Heart left ventricle (tissue), 16 donors: ENCODE results near the gene PREPL. TPM values are rescaled to one million over a fixed set of nuclear protein-coding genes. Genes with fewer than 3 reads are reported as not detected.

ENCODE experiments used
- ATAC-seq, 4 donors: fragments of 200-7000 bp; cut with Tn5 transposase; one replicate each; pipeline ENCODE4 v1.9.1; 2020 to 2022; ENCODE audit warnings: moderate library complexity in 4 of 4, mild to moderate bottlenecking in 3 of 4, moderate number of reproducible peaks in 1 of 4
- DNase-seq, 5 donors: peaks; one replicate each; pipeline ENCODE4 v3.0.0-alpha.2; 2020
- H3K27ac ChIP-seq, 12 donors: fragments of 200-600 bp; sonication (generic) in 4 of 12; one replicate each; pipeline versions ENCODE4 v1.5.0 to v1.8.0; 2016 to 2022; ENCODE audit warnings: mild to moderate bottlenecking in 2 of 12
- H3K27me3 ChIP-seq, 9 donors: fragments of 200-600 bp; sonication (generic) in 2 of 9; one replicate each; pipeline versions ENCODE4 v1.5.1 to v1.8.0; 2016 to 2022; ENCODE audit warnings: mild to moderate bottlenecking in 3 of 9
- H3K36me3 ChIP-seq, 9 donors: fragments of 200-600 bp; sonication (generic) in 2 of 9; one replicate each; pipeline versions ENCODE4 v1.5.0 to v1.8.0; 2018 to 2022; ENCODE audit warnings: mild to moderate bottlenecking in 2 of 9
- H3K4me1 ChIP-seq, 12 donors: fragments of 200-600 bp; sonication (generic) in 4 of 12; one replicate each; pipeline versions ENCODE4 v1.5.0 to v1.8.0; 2016 to 2022; ENCODE audit warnings: mild to moderate bottlenecking in 3 of 12
- H3K4me3 ChIP-seq, 12 donors: fragments of 200-600 bp; sonication (generic) in 4 of 12; one replicate each; pipeline versions ENCODE4 v1.5.0 to v1.8.0; 2017 to 2022; ENCODE audit warnings: mild to moderate bottlenecking in 9 of 12, moderate library complexity in 4 of 12
- H3K9me3 ChIP-seq, 12 donors: fragments of 200-600 bp; sonication (generic) in 4 of 12; one replicate each; pipeline versions ENCODE4 v1.5.0 to v1.8.0; 2016 to 2022; ENCODE audit warnings: mild to moderate bottlenecking in 1 of 12
- CTCF ChIP-seq, 12 donors: fragments of 200-600 bp; sonication (generic) in 4 of 12; IDR thresholded peaks; one replicate each; pipeline versions ENCODE4 v1.5.0 to v1.8.0; 2018 to 2022; ENCODE audit warnings: antibody characterized with exemption in 12 of 12, mild to moderate bottlenecking in 5 of 12
- POLR2A ChIP-seq, 2 donors: fragments of 450-650 bp; IDR thresholded peaks; one replicate each; pipeline ENCODE4 v1.6.1; 2017; ENCODE audit warnings: antibody characterized with exemption in 2 of 2, mild to moderate bottlenecking in 2 of 2, moderate library complexity in 2 of 2
- WGBS, 4 donors: extraction: QIAGEN DNeasy Blood & Tissue Kit in 2 of 4; methylation state at CpG; one replicate each; pipeline versions ENCODE4 v1.1.5 to v1.1.7; 2013 to 2018; 5-methylcytosine and 5-hydroxymethylcytosine counted together
- intact Hi-C, 10 donors: fragments of 100-400 bp; cut with DNase I; formaldehyde crosslinking; loops; one replicate each; pipeline versions ENCODE4 v1.11.1 to v1.14.2; 2022
- polyA plus RNA-seq, 2 donors: library from polyadenylated mRNA; stranded (reverse); fragments of 200-250 nt; gene quantifications; one replicate each; pipeline ENCODE4 v1.2.3, GENCODE V29; 2013
- total RNA-seq, 9 donors: library from RNA; depleted of rRNA in 2 of 9; stranded (reverse); fragments of >200 nt in 2 of 9; fragmentation: NEBNext Ultra II Directional in 3 of 9; extraction: Animal tissue kit (Norgen Biotek cat#: 25700) in 3 of 9; gene quantifications; one replicate each; pipeline versions ENCODE4 v1.1.0 to v1.2.4, GENCODE V29; 2016 to 2023
- donor health status: ischemic (EF 13 %, LVEDD 7.1; RV severe dilation, severe dysfunction).
- donor health status: healthy with polysubstance abuse.
- donor health status: DM: no; HTN: yes; CAD: no.
- donor health status: DM: no; HTN: no; CAD: no.
- donor health status: ischemic (EF 25% LVEDD 6.9; RV normal size, moderate dysfunction).
- donor health status: ischemic (EF 25% LVEDD 5.7; RV mildly dilated, moderate dysfunction).
- donor health status: healthy.
- donor health status: DM: yes; HTN: yes; CAD: no.
- donor health status: ischemic (EF 35%, LVEDD 5.7; RV mildly dilated, moderate dysfunction).
- donor health status: nonischemic (EF 11% LVEDD 7.7; RV severe dilation, severe dysfunction).
- donor health status: DM: yes; HTN: yes; CAD: no.
- donor health status: PGD.
- donor health status: ischemic (EF 29% LVEDD 5.4; RV normal size, mild dysfunction).
- donor health status: nonischemic (EF 23%, LVEDD 6.1; RV moderate dilation, normal function).

Gene PREPL
- total and polyA plus RNA-seq, 11 donors: 10.7 to 120 (median 72.0) TPM

GRCh38 chr2:44377486-44377885 is 16.2 kb upstream of the PREPL start:
- no peak overlapping the region for H3K4me3 ChIP-seq
- no peaks in the 10 kb centered on the region for H3K9me3 ChIP-seq
- peaks cover 0 to 4% (median 0%) of the 10 kb centered on the region in 9 donors for H3K36me3 ChIP-seq
- DNase-seq (no peak), ATAC-seq (no peak)
- no peaks in the 10 kb centered on the region for H3K4me1 ChIP-seq
- no peak overlapping the region for H3K27ac ChIP-seq
- TF ChIP-seq POLR2A (IDR thresholded peaks at IDR 0.05) (no peak), CTCF (IDR thresholded peaks at IDR 0.05) (no peak)
- no peaks in the 10 kb centered on the region for H3K27me3 ChIP-seq
- intact Hi-C loops: no loop called here
- 94 to 100% (median 96%) methylated on average over 2 of the region's 2 CpGs for WGBS, 4 donors

DNA sequence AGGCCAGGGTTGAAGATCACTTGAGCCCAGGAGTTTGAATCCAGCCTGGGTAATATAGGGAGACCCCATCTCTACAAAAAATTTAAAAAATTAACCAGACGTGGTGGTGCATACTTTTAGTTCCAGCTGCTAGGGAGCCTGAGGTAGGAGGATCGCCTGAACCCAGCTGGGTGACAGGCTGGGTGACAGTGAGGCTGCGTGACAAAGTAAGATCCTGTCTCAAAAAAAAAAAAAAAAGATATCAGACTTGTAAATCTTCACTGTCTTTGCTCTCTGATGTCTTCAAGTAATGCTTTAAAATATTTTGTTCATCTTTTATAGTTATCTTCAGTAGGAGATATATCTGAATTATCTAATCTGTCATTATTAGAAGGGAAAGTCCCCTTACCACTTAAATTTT is 11.0 kb upstream of the PREPL start:
- Histone ChIP-seq H3K36me3 (no peaks in the 10 kb centered on the region), H3K27ac (no peak overlapping the region), H3K4me1 (no peaks in the 10 kb centered on the region), H3K27me3 (no peaks in the 10 kb centered on the region), H3K4me3 (no peak overlapping the region), H3K9me3 (peaks cover 0 to 10% (median 0%) of the 10 kb centered on the region in 12 donors)
- DNase-seq (no peak), ATAC-seq (no peak)
- TF ChIP-seq CTCF (IDR thresholded peaks at IDR 0.05): no peak
- no peak for TF ChIP-seq POLR2A (IDR thresholded peaks at IDR 0.05)
- 90 to 92% (median 91%) methylated on average over 3 of the region's 3 CpGs for WGBS, 4 donors
- intact Hi-C loops: no loop called here

- ATAC-seq: no peak
- H3K9me3 ChIP-seq: peaks cover 0 to 10% (median 0%) of the 10 kb centered on the region in 12 donors
- H3K4me3 ChIP-seq: no peak overlapping the region
- H3K27ac ChIP-seq: no peak overlapping the region
- H3K27me3 ChIP-seq: no peaks in the 10 kb centered on the region
- TF ChIP-seq POLR2A (IDR thresholded peaks at IDR 0.05) (no peak), CTCF (IDR thresholded peaks at IDR 0.05) (no peak)
- no peak for DNase-seq
- H3K4me1 ChIP-seq: no peaks in the 10 kb centered on the region
- intact Hi-C loops: no loop called here
- no peaks in the 10 kb centered on the region for H3K36me3 ChIP-seq
These were observed 10.2 kb upstream of the PREPL start for GRCh38 chr2:44371445-44371844.

DNA sequence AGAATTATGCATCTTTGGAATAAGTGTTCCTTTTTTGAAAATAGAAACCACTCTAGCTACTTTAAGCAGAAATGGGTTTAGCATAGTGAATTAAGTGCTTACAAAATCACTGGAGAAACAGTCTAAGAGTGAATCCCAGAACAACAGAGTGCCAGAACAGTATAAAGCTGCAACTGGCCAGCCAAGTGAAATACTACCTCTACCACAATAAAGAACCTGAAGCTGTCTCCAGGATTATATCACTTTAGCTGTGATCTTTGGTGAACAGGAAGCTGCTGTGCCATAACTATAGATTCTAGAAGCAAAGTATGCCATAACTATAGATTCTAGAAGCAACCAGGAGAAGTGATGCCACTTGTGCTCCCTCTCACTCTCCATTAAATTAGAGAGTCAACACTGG is 8.1 kb upstream of the PREPL start:
- TF ChIP-seq POLR2A (IDR thresholded peaks at IDR 0.05): no peak
- no peak for TF ChIP-seq CTCF (IDR thresholded peaks at IDR 0.05)
- Histone ChIP-seq H3K36me3 (no peaks in the 10 kb centered on the region), H3K4me3 (no peak overlapping the region), H3K4me1 (no peaks in the 10 kb centered on the region), H3K27me3 (no peaks in the 10 kb centered on the region), H3K27ac (no peak overlapping the region), H3K9me3 (peaks cover 0 to 10% (median 0%) of the 10 kb centered on the region in 12 donors)
- intact Hi-C loops: loop anchor here in 1 of 10 donors (10.0 kb wide), 1 partner anchor 285 kb away; no protein-coding TSS in a partner anchor
- ATAC-seq (no peak), DNase-seq (no peak)
